Activated CD8-positive, alpha-beta memory T cell treated with anti-CD3 and anti-CD28 coated beads for 36 hours (primary cell): ENCODE results near the gene GALNT17. TPM values are rescaled to one million over a fixed set of nuclear protein-coding genes. Genes with fewer than 3 reads are reported as not detected.
"Not testable (repeated sequence)": the region's sequence is repeated elsewhere in the genome, so short reads cannot be mapped to it uniquely, and the experiment has no call there.

Experiments used
- CTCF ChIA-PET: fragments of 350-600 bp; sonication (Branson Sonifier 250); formaldehyde crosslinking; loops from one replicate; lab custom pipeline; 2021; ENCODE audit warnings: antibody characterized with exemption; lab: Charles Lee
- POLR2A ChIA-PET: fragments of 350-600 bp; sonication (Branson Sonifier 250); formaldehyde crosslinking; loops from one replicate; lab custom pipeline; 2021; ENCODE audit warnings: antibody characterized with exemption; lab: Charles Lee
- total RNA-seq, 2 experiments: library from RNA; stranded (reverse); gene quantifications; one replicate each; pipeline ENCODE4 v1.2.3, GENCODE V29; 2021

Gene GALNT17
- total RNA-seq, 2 experiments from 2014 or later, result not detected

- POLR2A ChIA-PET, result no interaction called here
- CTCF ChIA-PET, result no interaction called here
These were observed 498.6 kb downstream of the GALNT17 start for GRCh38 chr7:71630516-71630915.

GRCh38 chr7:71633551-71634008 lies 501.6 kb downstream of the GALNT17 start:
- ChIA-PET POLR2A (no interaction called here), CTCF (no interaction called here)

- CTCF ChIA-PET, POLR2A ChIA-PET: not testable (repeated sequence)
These were observed 503.9 kb downstream of the GALNT17 start for GRCh38 chr7:71635849-71636248.

- CTCF ChIA-PET, result no interaction called here
- POLR2A ChIA-PET, result no interaction called here
These were observed 504.4 kb downstream of the GALNT17 start for GRCh38 chr7:71636329-71636728.

- CTCF ChIA-PET, result no interaction called here
- POLR2A ChIA-PET, result no interaction called here
These were observed 505.6 kb downstream of the GALNT17 start for GRCh38 chr7:71637578-71637977.

- ChIA-PET POLR2A (no interaction called here), CTCF (no interaction called here)
These were observed 506.2 kb downstream of the GALNT17 start for GRCh38 chr7:71638108-71638507.

GRCh38 chr7:71639382-71640085 lies 507.6 kb downstream of the GALNT17 start:
- CTCF ChIA-PET, result interaction anchor here (0.6 kb wide), 1 partner anchor 372 kb away, joined by 3 read pairs; no protein-coding TSS in a partner anchor
- POLR2A ChIA-PET, result no interaction called here

GRCh38 chr7:71643031-71643430 lies 511.1 kb downstream of the GALNT17 start:
- CTCF ChIA-PET, POLR2A ChIA-PET: not testable (repeated sequence)

- POLR2A ChIA-PET, result no interaction called here
- CTCF ChIA-PET, result no interaction called here
These were observed 513.9 kb downstream of the GALNT17 start for GRCh38 chr7:71645836-71646235.

GRCh38 chr7:71649812-71650211 lies 517.9 kb downstream of the GALNT17 start:
- CTCF ChIA-PET, result no interaction called here
- POLR2A ChIA-PET, result no interaction called here

GRCh38 chr7:71650653-71651337 lies 518.9 kb downstream of the GALNT17 start:
- POLR2A ChIA-PET, result no interaction called here
- CTCF ChIA-PET, result no interaction called here

GRCh38 chr7:71652510-71652909 lies 520.6 kb downstream of the GALNT17 start:
- CTCF ChIA-PET, result no interaction called here
- POLR2A ChIA-PET, result no interaction called here

GRCh38 chr7:71657386-71657785 lies 525.4 kb downstream of the GALNT17 start:
- ChIA-PET POLR2A (no interaction called here), CTCF (no interaction called here)

- ChIA-PET POLR2A (no interaction called here), CTCF (no interaction called here)
These were observed 527.7 kb downstream of the GALNT17 start for GRCh38 chr7:71659622-71660021.

- POLR2A ChIA-PET, result no interaction called here
- CTCF ChIA-PET, result no interaction called here
These were observed 529.8 kb downstream of the GALNT17 start for GRCh38 chr7:71661671-71662224.

- CTCF ChIA-PET, result no interaction called here
- POLR2A ChIA-PET, result no interaction called here
These were observed 533.8 kb downstream of the GALNT17 start for GRCh38 chr7:71665716-71666115.

- CTCF ChIA-PET, result no interaction called here
- POLR2A ChIA-PET, result no interaction called here
These were observed 536.6 kb downstream of the GALNT17 start for GRCh38 chr7:71668572-71668971.

- CTCF ChIA-PET, result interaction anchor here (0.7 kb wide), 1 partner anchor 16 kb away, joined by 3 read pairs; no protein-coding TSS in a partner anchor
These were observed 547.5 kb downstream of the GALNT17 start for GRCh38 chr7:71679480-71679879.

GRCh38 chr7:71682181-71682580 lies 550.2 kb downstream of the GALNT17 start:
- CTCF ChIA-PET, result no interaction called here
- POLR2A ChIA-PET, result no interaction called here

More at GRCh38 chr7:71679480-71679879, 547.5 kb downstream of the GALNT17 start:
- POLR2A ChIA-PET, result no interaction called here
